Mammary microvascular endothelial cell (primary cell): ENCODE results near the gene BRCC3. TPM values are rescaled to one million over a fixed set of nuclear protein-coding genes. Genes with fewer than 3 reads are reported as not detected.

Experiments
- total RNA-seq: library from RNA; depleted of rRNA; stranded (reverse); fragments of >200 nt; gene quantifications from 2 replicates; pipeline ENCODE4 v1.2.3, GENCODE V29; 2015

Gene BRCC3
- 13.9 and 14.5 TPM in 2 replicates for total RNA-seq

DNA sequence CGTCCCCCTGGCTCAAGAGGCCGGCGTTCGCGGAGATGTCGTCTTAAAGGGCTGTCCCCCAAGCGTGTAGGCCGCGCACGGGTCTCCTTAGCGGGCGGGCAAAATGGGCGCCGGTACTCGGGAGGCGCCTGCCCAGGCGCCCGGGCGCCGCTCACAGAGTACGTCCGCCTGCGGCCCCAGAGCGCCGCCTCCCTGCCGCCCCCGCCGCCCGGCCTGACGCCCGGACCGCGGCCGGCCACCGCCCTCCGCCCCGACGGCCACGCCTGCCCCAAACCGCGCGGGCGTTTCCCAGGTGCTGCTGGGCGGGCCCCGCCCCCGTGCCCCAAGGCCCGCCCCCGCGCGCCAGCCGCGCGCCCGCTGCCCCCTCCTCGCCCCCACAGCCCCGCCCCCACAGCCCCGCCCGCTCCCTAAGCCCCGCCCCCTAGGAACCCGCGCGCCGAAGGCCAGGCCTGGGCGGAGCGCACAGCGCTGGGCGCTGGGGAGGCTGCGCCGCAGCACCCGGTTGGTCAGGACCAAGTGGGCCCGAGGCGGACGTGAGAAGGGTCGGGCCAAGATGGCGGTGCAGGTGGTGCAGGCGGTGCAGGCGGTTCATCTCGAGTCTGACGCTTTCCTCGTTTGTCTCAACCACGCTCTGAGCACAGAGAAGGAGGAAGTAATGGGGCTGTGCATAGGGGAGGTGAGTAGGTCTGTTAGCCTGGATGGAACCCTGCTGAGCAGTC lies at the start of gene BRCC3, which contains the start of the genes CMC4 and MTCP1:
TSS of gene BRCC3 (plus strand) at position 534 of the 719 bp plus-strand sequence. CDS start at position 554, 20 bp downstream.
TSS of gene CMC4 (minus strand) at position 162 of the 719 bp plus-strand sequence. CDS start 7,113 bp downstream, outside the sequence.
TSS of gene MTCP1 (minus strand) at position 162 of the 719 bp plus-strand sequence. CDS start 5,126 bp downstream, outside the sequence.

DNA sequence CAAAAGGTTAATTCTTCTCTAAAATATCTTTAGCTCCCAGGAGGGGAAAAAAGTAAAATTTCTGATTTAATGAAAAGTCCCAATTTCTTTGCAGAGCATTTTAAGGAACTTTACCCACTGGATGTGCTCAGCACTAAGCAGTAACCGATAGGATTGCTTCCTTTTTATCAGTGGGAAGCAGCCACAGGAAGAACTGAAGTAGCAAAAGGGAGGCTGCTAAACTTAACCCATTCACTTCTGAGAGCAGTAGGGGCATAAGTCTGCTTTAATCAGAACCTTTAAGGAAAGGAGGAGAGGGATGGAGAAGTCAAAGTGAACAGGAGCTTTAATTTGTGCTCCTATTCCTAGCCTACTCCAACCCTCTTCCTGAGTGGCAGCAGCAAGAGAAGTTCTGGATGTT lies 48.7 kb upstream of the BRCC3 start, which contains the start of gene F8:
TSS of gene F8 (minus strand) at position 139 of the 400 bp plus-strand sequence. CDS start 171 bp downstream, outside the sequence.

DNA sequence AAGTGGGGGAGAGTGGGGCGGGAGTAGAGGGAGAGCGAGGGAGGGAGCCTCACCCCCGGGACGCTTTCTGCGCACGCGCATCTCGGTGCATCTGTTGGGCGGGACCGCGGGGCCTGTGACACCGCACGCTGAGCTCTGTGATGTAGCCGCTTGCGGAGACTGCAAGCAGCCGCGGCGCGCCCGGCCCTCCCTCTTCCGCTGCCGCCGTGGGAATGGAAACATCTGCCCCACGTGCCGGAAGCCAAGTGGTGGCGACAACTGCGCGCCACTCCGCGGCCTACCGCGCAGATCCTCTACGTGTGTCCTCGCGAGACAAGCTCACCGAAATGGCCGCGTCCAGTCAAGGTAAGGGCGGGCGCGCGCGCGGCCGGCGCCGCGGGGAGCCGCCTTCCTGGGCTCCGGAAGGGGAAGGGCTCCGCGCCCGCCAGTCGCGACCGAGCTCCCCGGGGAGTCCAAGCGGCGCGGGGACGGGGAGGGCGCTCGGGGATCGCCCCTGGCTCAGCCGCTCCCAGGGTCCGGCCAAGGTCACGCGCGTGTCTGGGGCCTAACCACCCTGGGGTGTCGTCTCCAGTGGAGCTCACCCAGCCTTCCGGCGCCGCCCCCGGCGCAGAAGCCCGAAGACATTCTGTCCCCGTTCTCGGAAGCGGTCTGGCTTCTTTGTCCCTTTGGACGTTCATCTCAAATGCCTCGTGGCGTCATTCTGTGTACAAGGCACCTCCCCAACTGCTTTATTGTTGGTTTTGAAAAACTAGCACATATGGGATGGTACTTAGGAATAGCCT lies 44.4 kb upstream of the BRCC3 start, which contains the start of gene FUNDC2:
TSS of gene FUNDC2 (plus strand) at position 118 of the 782 bp plus-strand sequence. CDS start at position 213, 95 bp downstream.

Other genes with a start within 250 kb of the BRCC3 start
- not detected in 2 replicates for gene SMIM9, start 236.8 kb upstream of the BRCC3 start, total RNA-seq
- 4.9 and 6.1 TPM in 2 replicates for gene F8A1, start 185.2 kb upstream of the BRCC3 start, total RNA-seq
- 2.1 and 3.1 TPM in 2 replicates for gene F8, start 48.8 kb upstream of the BRCC3 start, total RNA-seq
- gene FUNDC2, start 44.7 kb upstream of the BRCC3 start, total RNA-seq = 35.7 and 66.9 TPM in 2 replicates
- 17.3 and 22.8 TPM in 2 replicates for gene CMC4, start 372 bp upstream of the BRCC3 start, total RNA-seq
- gene MTCP1, start 372 bp upstream of the BRCC3 start, total RNA-seq = 3.7 and 4.5 TPM in 2 replicates
- gene VBP1, start 145.0 kb downstream of the BRCC3 start, total RNA-seq = 60.2 and 85.3 TPM in 2 replicates
- 0.05 TPM in 1 of 2 replicates, not detected in the other for gene RAB39B, start 193.0 kb downstream of the BRCC3 start, total RNA-seq